ENCODE results near the gene ADGRB3.

ADGRB3 gene

GRCh38 chr6:69308584-69308983 lies 673.5 kb downstream of the ADGRB3 start:
- DNase-seq, result no peak

GRCh38 chr6:69311888-69312287 lies 676.8 kb downstream of the ADGRB3 start:
- DNase-seq, result no peak

GRCh38 chr6:69314001-69314400 lies 678.9 kb downstream of the ADGRB3 start:
- DNase-seq, result no peak

- no peak for DNase-seq
Observed at GRCh38 chr6:69314531-69314930, 679.4 kb downstream of the ADGRB3 start.

GRCh38 chr6:69331886-69332285 lies 696.8 kb downstream of the ADGRB3 start:
- no peak for DNase-seq

- DNase-seq, result no peak
Observed at GRCh38 chr6:69337311-69337710, 702.2 kb downstream of the ADGRB3 start.

GRCh38 chr6:69338431-69339162 lies 703.5 kb downstream of the ADGRB3 start:
- peak in 2 of 58 donors; percentile 1 to 2 for DNase-seq

GRCh38 chr6:69339163-69339550 lies 704.1 kb downstream of the ADGRB3 start:
- no peak for DNase-seq

GRCh38 chr6:69340196-69340595 lies 705.1 kb downstream of the ADGRB3 start:
- DNase-seq, result no peak

GRCh38 chr6:69343851-69344250 lies 708.8 kb downstream of the ADGRB3 start:
- DNase-seq, result peak in 7 of 58 donors; percentile 1 to 55 (median 5)

GRCh38 chr6:69349771-69350170 lies 714.7 kb downstream of the ADGRB3 start:
- DNase-seq, result peak in 46 of 58 donors; percentile 1 to 77 (median 40)

GRCh38 chr6:69362209-69362608 lies 727.1 kb downstream of the ADGRB3 start:
- no peak for DNase-seq

GRCh38 chr6:69366831-69367230 lies 731.7 kb downstream of the ADGRB3 start:
- DNase-seq, result no peak

- no peak for DNase-seq
Observed at GRCh38 chr6:69368613-69369012, 733.5 kb downstream of the ADGRB3 start.

- DNase-seq, result peak in 6 of 58 donors; percentile 1 to 16 (median 6)
Observed at GRCh38 chr6:69370763-69371162, 735.7 kb downstream of the ADGRB3 start.

GRCh38 chr6:69378326-69378725 lies 743.2 kb downstream of the ADGRB3 start:
- no peak for DNase-seq

- no peak for DNase-seq
Observed at GRCh38 chr6:69379518-69379917, 744.4 kb downstream of the ADGRB3 start.

GRCh38 chr6:69383627-69384026 lies 748.5 kb downstream of the ADGRB3 start:
- no peak for DNase-seq

- no peak for DNase-seq
Observed at GRCh38 chr6:69386426-69386825, 751.3 kb downstream of the ADGRB3 start.

GRCh38 chr6:69390125-69390524 lies 755.0 kb downstream of the ADGRB3 start:
- no peak for DNase-seq

GRCh38 chr6:69391106-69391505 lies 756.0 kb downstream of the ADGRB3 start:
- no peak for DNase-seq

- DNase-seq, result no peak
Observed at GRCh38 chr6:69392745-69393144, 757.7 kb downstream of the ADGRB3 start.

GRCh38 chr6:69398311-69398710 lies 763.2 kb downstream of the ADGRB3 start:
- no peak for DNase-seq

GRCh38 chr6:69398729-69399128 lies 763.6 kb downstream of the ADGRB3 start:
- DNase-seq, result peak in 9 of 58 donors; percentile 0 to 20 (median 6)
